ENCODE measurements around the gene NKX1-2. TPM values are rescaled to one million over a fixed set of nuclear protein-coding genes. Genes with fewer than 3 reads are reported as not detected.

Gene NKX1-2
- total RNA-seq, 1 donor from 2014 or later: 0.59 TPM

DNA sequence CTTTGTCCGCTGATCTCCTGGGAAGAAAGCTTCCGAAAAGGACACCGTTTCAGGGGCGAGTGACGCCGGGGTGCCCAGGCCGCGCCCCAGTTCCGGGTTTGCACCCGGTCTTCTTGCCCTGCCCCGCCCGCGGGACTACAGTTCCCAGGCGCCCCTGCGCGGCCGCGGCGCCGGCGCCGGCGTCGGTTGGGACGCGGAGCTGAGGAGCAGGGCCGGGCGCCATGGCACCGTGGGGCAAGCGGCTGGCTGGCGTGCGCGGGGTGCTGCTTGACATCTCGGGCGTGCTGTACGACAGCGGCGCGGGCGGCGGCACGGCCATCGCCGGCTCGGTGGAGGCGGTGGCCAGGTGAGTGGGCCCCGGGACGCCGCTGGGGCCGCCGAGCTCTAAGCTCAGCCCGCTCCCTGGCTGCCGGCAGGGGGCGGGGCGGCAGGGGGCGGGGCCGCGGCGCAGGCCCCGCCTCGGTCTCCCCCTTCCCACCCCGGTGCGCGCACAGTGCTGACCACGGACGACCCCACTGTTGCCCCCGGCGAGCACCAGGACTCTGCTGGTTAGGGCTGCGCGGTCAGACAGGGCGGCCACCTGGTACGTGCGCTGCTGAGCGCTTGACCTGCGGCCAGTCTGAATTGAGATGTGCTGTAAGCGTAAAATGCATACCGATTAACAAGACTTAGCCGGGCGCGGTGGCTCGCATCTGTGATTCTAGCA lies 12.0 kb upstream of the NKX1-2 start, which contains the start of gene LHPP:
Gene LHPP (plus strand): TSS at position 182 of the 706 bp plus-strand sequence. CDS start 40 bp downstream, at position 222.
- Mint-ChIP-seq H3K36me3 (ENCODE audit: unreplicated experiment) (no peaks in the 10 kb centered on the region), H3K9me3 (ENCODE audit: unreplicated experiment) (peaks cover 3% of the 10 kb centered on the region), H3K4me3 (ENCODE audit: unreplicated experiment) (peak within 1 kb of the TSS; percentile 86), H3K4me1 (ENCODE audit: low read depth, unreplicated experiment) (no peaks in the 10 kb centered on the region), H3K27ac (ENCODE audit: unreplicated experiment) (no peak within 1 kb of the TSS), H3K27me3 (ENCODE audit: unreplicated experiment) (peaks cover 5% of the 10 kb centered on the region)
- TF ChIP-seq, protein P1, sequence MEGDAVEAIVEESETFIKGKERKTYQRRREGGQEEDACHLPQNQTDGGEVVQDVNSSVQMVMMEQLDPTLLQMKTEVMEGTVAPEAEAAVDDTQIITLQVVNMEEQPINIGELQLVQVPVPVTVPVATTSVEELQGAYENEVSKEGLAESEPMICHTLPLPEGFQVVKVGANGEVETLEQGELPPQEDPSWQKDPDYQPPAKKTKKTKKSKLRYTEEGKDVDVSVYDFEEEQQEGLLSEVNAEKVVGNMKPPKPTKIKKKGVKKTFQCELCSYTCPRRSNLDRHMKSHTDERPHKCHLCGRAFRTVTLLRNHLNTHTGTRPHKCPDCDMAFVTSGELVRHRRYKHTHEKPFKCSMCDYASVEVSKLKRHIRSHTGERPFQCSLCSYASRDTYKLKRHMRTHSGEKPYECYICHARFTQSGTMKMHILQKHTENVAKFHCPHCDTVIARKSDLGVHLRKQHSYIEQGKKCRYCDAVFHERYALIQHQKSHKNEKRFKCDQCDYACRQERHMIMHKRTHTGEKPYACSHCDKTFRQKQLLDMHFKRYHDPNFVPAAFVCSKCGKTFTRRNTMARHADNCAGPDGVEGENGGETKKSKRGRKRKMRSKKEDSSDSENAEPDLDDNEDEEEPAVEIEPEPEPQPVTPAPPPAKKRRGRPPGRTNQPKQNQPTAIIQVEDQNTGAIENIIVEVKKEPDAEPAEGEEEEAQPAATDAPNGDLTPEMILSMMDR (IDR thresholded peaks at IDR 0.05; ENCODE audit: partially characterized antibody, unreplicated experiment): peak; percentile 74
- peak; percentile 80 for DNase-seq

DNA sequence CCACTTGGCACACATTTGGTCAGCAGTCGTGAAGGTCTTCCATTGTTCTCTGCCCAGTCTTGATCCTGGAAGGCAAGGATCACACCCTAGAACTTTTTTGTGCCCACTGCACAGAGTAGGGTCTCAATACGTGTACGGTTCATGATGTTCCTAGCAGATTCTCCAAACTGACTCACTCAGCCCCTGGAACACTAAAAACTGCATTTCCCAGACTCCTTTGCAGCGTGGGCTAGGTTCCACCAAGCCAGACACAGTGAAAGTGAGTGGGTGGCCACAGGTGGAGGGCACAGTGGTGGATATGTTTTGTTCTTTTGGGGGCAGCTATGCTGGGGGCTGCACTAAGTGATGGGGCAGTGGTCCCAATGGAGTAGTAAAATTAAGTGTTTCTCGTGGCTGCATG lies 10.3 kb upstream of the NKX1-2 start:
- TF ChIP-seq, protein P1 (IDR thresholded peaks at IDR 0.05; ENCODE audit: partially characterized antibody, unreplicated experiment): no peak
- no peak for DNase-seq
- H3K27me3 Mint-ChIP-seq (ENCODE audit: unreplicated experiment): peaks cover 5% of the 10 kb centered on the region
- no peaks in the 10 kb centered on the region for H3K4me1 Mint-ChIP-seq (ENCODE audit: low read depth, unreplicated experiment)
- H3K27ac Mint-ChIP-seq (ENCODE audit: unreplicated experiment): no peak overlapping the region
- H3K9me3 Mint-ChIP-seq (ENCODE audit: unreplicated experiment): peaks cover 3% of the 10 kb centered on the region
- H3K4me3 Mint-ChIP-seq (ENCODE audit: unreplicated experiment): no peak overlapping the region
- H3K36me3 Mint-ChIP-seq (ENCODE audit: unreplicated experiment): no peaks in the 10 kb centered on the region

DNA sequence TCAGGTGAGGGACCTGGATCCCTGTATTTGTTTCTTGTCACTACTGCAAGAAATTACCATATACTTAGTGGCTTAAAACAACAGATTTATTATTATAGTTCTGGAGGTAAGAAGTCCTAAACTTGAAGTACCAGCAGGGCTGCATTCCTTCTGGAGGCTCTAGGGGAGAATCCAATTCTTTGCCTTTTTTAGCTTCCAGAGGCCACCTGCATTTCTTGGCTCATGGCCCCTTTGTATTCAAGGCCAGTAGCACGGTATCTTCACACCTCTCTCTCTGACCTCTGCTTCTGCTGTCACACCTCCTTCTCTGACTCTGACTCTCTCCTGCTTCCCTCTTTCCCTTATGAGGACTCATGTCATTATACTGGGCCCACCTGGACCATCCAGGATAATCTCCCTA lies 9.6 kb upstream of the NKX1-2 start:
- no peak for DNase-seq
- H3K4me1 Mint-ChIP-seq (ENCODE audit: low read depth, unreplicated experiment): no peaks in the 10 kb centered on the region
- H3K4me3 Mint-ChIP-seq (ENCODE audit: unreplicated experiment): no peak overlapping the region
- peaks cover 5% of the 10 kb centered on the region for H3K27me3 Mint-ChIP-seq (ENCODE audit: unreplicated experiment)
- H3K9me3 Mint-ChIP-seq (ENCODE audit: unreplicated experiment): peaks cover 3% of the 10 kb centered on the region
- no peaks in the 10 kb centered on the region for H3K36me3 Mint-ChIP-seq (ENCODE audit: unreplicated experiment)
- no peak overlapping the region for H3K27ac Mint-ChIP-seq (ENCODE audit: unreplicated experiment)
- TF ChIP-seq, protein P1 (IDR thresholded peaks at IDR 0.05; ENCODE audit: partially characterized antibody, unreplicated experiment): no peak

DNA sequence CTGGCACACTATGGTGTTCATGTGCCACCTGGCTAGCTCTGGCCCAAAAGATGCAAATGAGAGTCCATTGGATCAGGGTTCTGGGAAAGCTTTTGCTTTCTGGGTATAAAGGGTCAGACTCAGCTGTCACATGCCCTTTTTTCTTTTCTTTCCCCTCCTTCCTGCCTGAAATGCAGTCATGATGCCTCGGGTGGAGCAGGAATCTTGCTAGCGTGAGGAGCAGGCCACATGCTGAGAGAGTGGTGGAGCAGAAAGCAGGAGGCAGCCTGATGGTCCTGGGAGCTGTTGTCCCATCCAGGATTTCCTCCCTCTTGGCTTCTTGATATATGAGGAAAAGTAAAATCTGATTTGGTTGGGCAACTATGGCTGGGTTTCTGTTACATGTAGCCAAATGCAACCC lies 9.1 kb upstream of the NKX1-2 start:
- H3K36me3 Mint-ChIP-seq (ENCODE audit: unreplicated experiment): no peaks in the 10 kb centered on the region
- no peak overlapping the region for H3K4me3 Mint-ChIP-seq (ENCODE audit: unreplicated experiment)
- TF ChIP-seq, protein P1 (IDR thresholded peaks at IDR 0.05; ENCODE audit: partially characterized antibody, unreplicated experiment): no peak
- DNase-seq: no peak
- H3K27ac Mint-ChIP-seq (ENCODE audit: unreplicated experiment): no peak overlapping the region
- H3K4me1 Mint-ChIP-seq (ENCODE audit: low read depth, unreplicated experiment): no peaks in the 10 kb centered on the region
- H3K9me3 Mint-ChIP-seq (ENCODE audit: unreplicated experiment): peaks cover 3% of the 10 kb centered on the region
- peaks cover 5% of the 10 kb centered on the region for H3K27me3 Mint-ChIP-seq (ENCODE audit: unreplicated experiment)

DNA sequence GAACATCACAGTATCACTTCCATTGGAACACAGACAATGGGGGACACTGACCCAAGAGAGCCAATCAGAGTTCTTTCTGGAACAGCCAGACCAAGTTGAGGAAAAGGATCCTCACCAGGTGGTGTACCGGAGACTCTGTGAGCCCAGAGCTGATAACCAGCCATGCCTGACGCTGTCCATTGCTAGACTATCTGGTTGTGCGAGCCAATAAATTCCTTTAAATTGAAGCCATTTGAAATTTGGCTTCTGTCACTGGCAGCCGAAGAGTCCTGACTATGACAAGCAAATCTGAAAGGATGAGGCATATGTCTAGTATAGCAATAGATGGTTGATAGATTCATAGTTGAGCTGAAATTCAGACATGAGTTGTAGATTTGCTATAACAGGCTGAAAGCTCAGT lies 8.6 kb upstream of the NKX1-2 start:
- H3K9me3 Mint-ChIP-seq (ENCODE audit: unreplicated experiment): peaks cover 3% of the 10 kb centered on the region

More for the DNA sequence above, 8.6 kb upstream of the NKX1-2 start:
- Mint-ChIP-seq H3K4me3 (ENCODE audit: unreplicated experiment) (no peak overlapping the region), H3K27ac (ENCODE audit: unreplicated experiment) (no peak overlapping the region), H3K27me3 (ENCODE audit: unreplicated experiment) (peaks cover 5% of the 10 kb centered on the region), H3K36me3 (ENCODE audit: unreplicated experiment) (no peaks in the 10 kb centered on the region), H3K4me1 (ENCODE audit: low read depth, unreplicated experiment) (no peaks in the 10 kb centered on the region)
- no peak for DNase-seq
- TF ChIP-seq, protein P1 (IDR thresholded peaks at IDR 0.05; ENCODE audit: partially characterized antibody, unreplicated experiment): no peak

Data from glutamatergic neuron (in vitro differentiated cells).